HEK293T (cell line): ENCODE data around the gene STK39.

Experiments used
- ARNT ChIP-seq: fragments of 450-650 bp; IDR thresholded peaks from 2 replicates; pipeline ENCODE4 v1.6.1; 2017; ENCODE audit warnings: mild to moderate bottlenecking
- FOXA1 ChIP-seq: fragments of 450-650 bp; IDR thresholded peaks from 2 replicates; pipeline ENCODE4 v1.6.1; 2016; ENCODE audit warnings: mild to moderate bottlenecking
- FOXK2 ChIP-seq: fragments of 450-650 bp; IDR thresholded peaks from 2 replicates; pipeline ENCODE4 v1.6.1; 2016; ENCODE audit warnings: mild to moderate bottlenecking
- HDGF ChIP-seq: fragments of 450-650 bp; IDR thresholded peaks from 2 replicates; pipeline ENCODE4 v1.6.1; 2017; ENCODE audit warnings: antibody characterized with exemption, borderline replicate concordance
- L3MBTL2 ChIP-seq: fragments of 450-650 bp; conservative IDR thresholded peaks from 2 replicates; pipeline ENCODE4 v1.6.1; 2016; ENCODE audit warnings: mild to moderate bottlenecking
- LEF1 ChIP-seq: fragments of 450-650 bp; IDR thresholded peaks from 2 replicates; pipeline ENCODE4 v1.6.1; 2017; ENCODE audit warnings: mild to moderate bottlenecking, borderline replicate concordance
- PKNOX1 ChIP-seq: fragments of 450-650 bp; IDR thresholded peaks from 2 replicates; pipeline ENCODE4 v1.6.1; 2016
- SUZ12 ChIP-seq: fragments of 450-650 bp; IDR thresholded peaks from 2 replicates; pipeline ENCODE4 v1.6.1; 2016; ENCODE audit warnings: mild to moderate bottlenecking

GRCh38 chr2:168184681-168185513 lies 62.5 kb downstream of the STK39 start:
- TF ChIP-seq SUZ12, result no peak
- no peak for TF ChIP-seq ARNT
- no peak for TF ChIP-seq LEF1
- no peak for TF ChIP-seq FOXA1
- no peak for TF ChIP-seq FOXK2
- TF ChIP-seq HDGF, result no peak
- TF ChIP-seq L3MBTL2, result no peak
- peak; percentile 52 for TF ChIP-seq PKNOX1
